ENCODE measurements around the gene SH3RF3. TPM values are rescaled to one million over a fixed set of nuclear protein-coding genes. Genes with fewer than 3 reads are reported as not detected.

SH3RF3 gene
- total and polyA plus RNA-seq, 4 donors: 2.9 to 9.7 (median 8.6) TPM

GRCh38 chr2:109085912-109086742, 42.9 kb upstream of the SH3RF3 start:
- ATAC-seq (ENCODE audit: insufficient read depth, low FRiP score) (no peak), DNase-seq (no peak)
- TF ChIP-seq CTCF (IDR thresholded peaks at IDR 0.05; ENCODE audit: control extremely low read depth, extremely low read depth): no peak
- Histone ChIP-seq H3K36me3 (ENCODE audit: control insufficient read depth in 4 of 4, insufficient read depth in 4 of 4, low read length in 4 of 4) (no peaks in the 10 kb centered on the region), H3K27ac (ENCODE audit: low read depth in 1 of 2, low read length in 1 of 2) (no peak overlapping the region), H3K27me3 (ENCODE audit: control insufficient read depth in 3 of 3, insufficient read depth in 3 of 3, low read length in 2 of 3) (no peaks in the 10 kb centered on the region), H3K9ac (ENCODE audit: insufficient read depth in 1 of 2, low read length in 2 of 2) (no peak overlapping the region), H3K4me3 (no peak overlapping the region), H3K9me3 (ENCODE audit: control insufficient read depth in 4 of 4, insufficient read depth in 3 of 4, low read length in 3 of 4) (no peaks in the 10 kb centered on the region), H3K4me1 (ENCODE audit: control insufficient read depth in 5 of 5, insufficient read depth in 5 of 5, low read length in 5 of 5) (no peaks in the 10 kb centered on the region)
- WGBS, 2 donors: 84 to 89% methylated on average over 11 of the region's 11 CpGs

GRCh38 chr2:109086743-109087020, 42.3 kb upstream of the SH3RF3 start:
- H3K4me1 ChIP-seq (ENCODE audit: control insufficient read depth in 5 of 5, insufficient read depth in 5 of 5, low read length in 5 of 5): no peaks in the 10 kb centered on the region
- no peaks in the 10 kb centered on the region for H3K36me3 ChIP-seq (ENCODE audit: control insufficient read depth in 4 of 4, insufficient read depth in 4 of 4, low read length in 4 of 4)
- no peak overlapping the region for H3K4me3 ChIP-seq
- H3K27me3 ChIP-seq (ENCODE audit: control insufficient read depth in 3 of 3, insufficient read depth in 3 of 3, low read length in 2 of 3): no peaks in the 10 kb centered on the region
- no peak overlapping the region for H3K9ac ChIP-seq (ENCODE audit: insufficient read depth in 1 of 2, low read length in 2 of 2)
- ATAC-seq (ENCODE audit: insufficient read depth, low FRiP score): no peak
- WGBS, 2 donors: 95 to 98% methylated on average over 2 of the region's 2 CpGs
- H3K27ac ChIP-seq (ENCODE audit: low read depth in 1 of 2, low read length in 1 of 2): no peak overlapping the region
- no peak for TF ChIP-seq CTCF (IDR thresholded peaks at IDR 0.05; ENCODE audit: control extremely low read depth, extremely low read depth)
- DNase-seq: no peak
- no peaks in the 10 kb centered on the region for H3K9me3 ChIP-seq (ENCODE audit: control insufficient read depth in 4 of 4, insufficient read depth in 3 of 4, low read length in 3 of 4)

- DNase-seq: no peak
- WGBS, 2 donors: 94 to 96% methylated on average over 11 of the region's 11 CpGs
- H3K27me3 ChIP-seq (ENCODE audit: control insufficient read depth in 3 of 3, insufficient read depth in 3 of 3, low read length in 2 of 3): no peaks in the 10 kb centered on the region
- no peak overlapping the region for H3K27ac ChIP-seq (ENCODE audit: low read depth in 1 of 2, low read length in 1 of 2)
- no peak for ATAC-seq (ENCODE audit: insufficient read depth, low FRiP score)
- H3K4me1 ChIP-seq (ENCODE audit: control insufficient read depth in 5 of 5, insufficient read depth in 5 of 5, low read length in 5 of 5): no peaks in the 10 kb centered on the region
- no peak overlapping the region for H3K4me3 ChIP-seq
- H3K9me3 ChIP-seq (ENCODE audit: control insufficient read depth in 4 of 4, insufficient read depth in 3 of 4, low read length in 3 of 4): no peaks in the 10 kb centered on the region
- H3K9ac ChIP-seq (ENCODE audit: insufficient read depth in 1 of 2, low read length in 2 of 2): no peak overlapping the region
- TF ChIP-seq CTCF (IDR thresholded peaks at IDR 0.05; ENCODE audit: control extremely low read depth, extremely low read depth): no peak
- no peaks in the 10 kb centered on the region for H3K36me3 ChIP-seq (ENCODE audit: control insufficient read depth in 4 of 4, insufficient read depth in 4 of 4, low read length in 4 of 4)
Measured at GRCh38 chr2:109087055-109087663, 41.8 kb upstream of the SH3RF3 start.

Data from lung (tissue), 12 donors.